ENCODE data around the gene ARHGAP20.

DNA sequence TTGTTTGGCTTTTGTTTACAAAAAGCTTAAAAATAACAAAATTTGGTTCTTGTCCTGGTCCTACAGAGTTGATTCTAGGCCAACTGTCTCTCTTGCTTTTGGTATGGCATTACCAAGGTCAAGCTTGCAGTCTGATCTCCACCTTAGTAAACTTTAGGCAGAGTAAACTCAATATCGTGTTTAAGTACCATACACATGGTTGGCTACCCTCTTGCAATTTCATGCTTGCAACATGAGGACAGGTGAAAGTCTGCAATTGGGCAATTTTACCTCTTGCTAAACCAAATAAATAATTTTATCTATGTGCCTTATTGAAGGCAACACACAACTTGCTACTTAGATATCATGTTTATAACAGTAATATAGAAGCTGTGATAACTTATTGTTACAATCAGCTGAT lies 125.1 kb downstream of the ARHGAP20 start:
- TF ChIP-seq EZH2phosphoT487 (IDR thresholded peaks at IDR 0.05; ENCODE audit: insufficient read depth, low read depth) (no peak), EZH2 (IDR thresholded peaks at IDR 0.05; ENCODE audit: insufficient read depth, poor library complexity, severe bottlenecking) (no peak)

Measured in GM23248 (cell line).